GM19372 (cell line): Measurements from ENCODE around the gene AADACL3.

Experiments used
- ATAC-seq: cut with Tn5 transposase; IDR thresholded peaks from one replicate; pipeline ENCODE4 v1.9.1; 2021; ENCODE audit warnings: mild to moderate bottlenecking, low read depth, moderate library complexity; ENCODE audit not compliant: unreplicated experiment

Gene AADACL3

GRCh38 chr1:12762766-12763165 lies 46.9 kb downstream of the AADACL3 start:
- ATAC-seq, result no peak

GRCh38 chr1:12763479-12763878 lies 47.6 kb downstream of the AADACL3 start:
- no peak for ATAC-seq

DNA sequence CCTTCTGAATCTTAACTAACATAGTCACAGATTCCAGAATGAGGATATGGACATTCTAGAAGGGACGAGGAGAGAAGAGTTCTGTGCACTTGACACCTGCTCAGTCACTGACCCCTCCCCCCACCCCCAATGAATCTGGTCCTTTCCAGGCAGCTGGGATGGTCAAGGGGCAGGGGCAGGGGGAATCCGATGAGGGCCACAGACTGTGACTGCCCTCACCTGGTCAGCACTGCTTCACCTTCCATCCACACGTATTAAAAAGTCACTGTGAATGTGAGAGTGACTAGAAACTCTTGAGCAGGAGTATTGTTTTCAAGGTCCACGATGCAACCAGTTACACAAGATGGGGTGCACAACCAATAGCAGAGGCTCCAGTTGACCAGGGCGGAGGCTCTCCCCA lies 48.1 kb downstream of the AADACL3 start:
- ATAC-seq, result no peak

DNA sequence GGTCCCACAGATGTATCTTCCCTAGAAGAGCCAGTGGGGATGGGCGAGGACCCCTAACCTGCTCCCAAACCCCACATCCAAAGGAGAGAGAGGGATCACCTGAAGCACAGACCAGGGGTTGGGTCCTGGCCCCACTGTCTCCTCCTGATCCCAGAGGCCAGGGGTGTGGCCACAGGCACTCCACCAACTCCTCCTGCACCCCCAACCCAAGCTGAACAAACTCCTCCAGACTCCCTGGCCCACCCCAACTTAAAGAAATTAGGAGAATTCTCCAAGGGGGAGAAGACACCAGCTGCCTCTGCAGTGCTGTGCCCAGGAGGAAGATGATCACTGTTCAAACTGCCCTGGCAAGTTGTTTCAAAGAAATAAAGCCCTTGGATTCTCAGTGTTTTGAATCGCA lies 53.1 kb downstream of the AADACL3 start:
- ATAC-seq, result no peak

DNA sequence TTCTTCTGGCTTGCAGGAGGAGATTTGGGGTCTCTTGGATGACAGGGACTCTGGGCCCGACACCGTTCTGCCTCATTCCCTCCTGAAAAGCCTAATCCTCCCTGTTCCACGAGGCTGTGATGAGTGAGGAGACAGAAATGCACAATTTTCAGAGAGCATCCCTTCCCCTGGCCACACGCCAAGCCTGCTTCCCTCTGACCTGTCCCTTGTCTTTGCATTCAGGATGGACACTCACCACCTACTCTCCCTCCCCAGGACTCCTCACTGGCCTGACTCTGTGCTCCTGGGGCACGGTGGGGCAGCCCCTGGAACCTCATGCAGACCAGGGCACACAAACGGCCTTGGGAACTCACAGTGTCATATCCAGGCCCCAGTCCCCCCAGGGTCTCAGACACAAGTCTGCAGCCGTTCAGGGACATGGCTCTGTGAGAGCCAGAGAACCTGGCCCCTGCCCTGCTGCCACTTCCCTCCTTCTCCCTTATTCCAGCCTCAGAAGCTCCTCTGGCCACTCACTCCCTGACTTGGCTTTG lies 54.1 kb downstream of the AADACL3 start:
- no peak for ATAC-seq

GRCh38 chr1:12770620-12771019 lies 54.7 kb downstream of the AADACL3 start:
- no peak for ATAC-seq

DNA sequence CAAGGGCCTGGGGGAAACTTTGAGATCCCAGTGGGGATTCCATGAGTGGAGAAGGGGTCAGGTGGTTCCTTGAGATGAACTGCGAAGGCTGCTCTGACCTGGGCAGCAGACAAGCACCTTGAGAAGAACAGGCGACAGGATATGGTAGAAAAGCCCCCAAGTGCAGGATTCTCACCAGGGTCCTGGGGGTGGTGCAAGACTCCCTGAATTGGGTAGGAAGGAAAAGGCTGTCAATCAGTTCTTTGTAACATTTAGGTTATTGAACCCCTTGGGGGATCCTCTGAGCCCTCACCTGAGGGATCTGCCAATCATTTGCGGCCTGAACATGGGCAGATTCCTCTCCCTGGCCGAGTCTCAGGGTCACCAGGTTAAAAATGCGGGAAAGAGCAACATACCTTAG lies 55.3 kb downstream of the AADACL3 start:
- ATAC-seq, result no peak

DNA sequence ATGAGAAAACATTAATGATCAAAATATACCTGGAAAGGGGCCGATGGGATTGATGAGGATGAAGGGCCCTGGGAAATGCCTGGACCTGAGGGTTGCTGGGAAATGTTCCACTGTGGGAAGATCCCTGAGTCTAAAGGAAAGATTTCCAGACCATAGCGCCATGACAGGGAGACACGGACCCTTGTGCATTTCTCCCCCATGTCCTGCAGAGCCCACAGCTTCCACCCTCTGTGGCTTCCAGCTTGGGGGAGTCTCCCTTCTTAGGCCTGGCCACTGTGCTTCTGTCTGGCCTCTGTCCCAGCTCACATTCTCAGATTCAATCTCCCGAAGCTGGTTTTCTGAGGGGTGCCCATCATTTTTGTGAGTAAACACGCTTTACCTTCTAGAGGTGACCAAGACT lies 56.6 kb downstream of the AADACL3 start:
- ATAC-seq, result no peak

DNA sequence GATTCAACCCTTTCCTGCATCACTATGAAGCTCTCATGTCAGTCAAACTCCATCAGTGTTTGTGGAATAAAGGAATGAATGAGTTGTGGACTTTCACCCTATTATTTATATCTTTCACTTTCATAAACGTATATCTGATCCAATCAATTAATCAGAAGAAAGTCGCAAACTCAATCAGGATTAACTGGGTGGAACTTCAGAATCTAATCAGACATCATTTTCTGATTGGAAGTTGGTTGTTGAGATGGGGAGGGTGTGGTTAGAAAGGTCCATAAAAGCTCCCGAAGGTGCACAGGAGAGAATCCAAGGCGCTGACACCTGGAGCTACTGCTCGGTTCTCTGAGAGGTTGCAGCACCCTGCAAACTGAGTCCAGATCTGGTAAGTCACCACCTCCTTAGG lies 57.5 kb downstream of the AADACL3 start, which contains the start of gene PRAMEF12:
PRAMEF12 (plus strand) TSS at position 301 of the 400 bp plus-strand sequence. CDS start 1,130 bp downstream, outside the sequence.
- no peak for ATAC-seq

DNA sequence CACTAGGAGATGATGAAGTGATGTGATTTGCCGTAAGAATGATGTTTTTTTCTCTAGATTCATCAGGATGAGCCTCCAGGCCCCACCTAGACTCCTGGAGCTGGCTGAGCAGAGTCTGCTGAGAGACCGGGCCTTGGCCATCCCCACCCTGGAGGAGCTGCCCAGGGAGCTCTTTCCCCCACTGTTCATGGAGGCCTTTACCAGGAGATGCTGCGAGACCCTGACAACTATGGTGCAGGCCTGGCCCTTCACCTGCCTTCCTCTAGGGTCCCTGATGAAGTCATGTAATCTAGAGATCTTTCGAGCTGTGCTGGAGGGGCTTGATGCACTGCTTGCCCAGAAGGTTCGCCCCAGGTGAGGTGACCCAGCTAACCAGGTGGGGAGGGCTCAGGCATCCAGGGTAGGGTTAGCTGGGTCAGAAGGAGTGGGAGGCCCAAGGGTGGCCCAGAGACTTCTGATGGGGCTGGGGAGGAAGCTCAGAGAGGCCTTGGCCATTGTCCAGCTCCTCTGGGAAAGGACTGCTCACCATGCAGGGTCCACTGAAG lies 59.0 kb downstream of the AADACL3 start:
- ATAC-seq, result no peak

DNA sequence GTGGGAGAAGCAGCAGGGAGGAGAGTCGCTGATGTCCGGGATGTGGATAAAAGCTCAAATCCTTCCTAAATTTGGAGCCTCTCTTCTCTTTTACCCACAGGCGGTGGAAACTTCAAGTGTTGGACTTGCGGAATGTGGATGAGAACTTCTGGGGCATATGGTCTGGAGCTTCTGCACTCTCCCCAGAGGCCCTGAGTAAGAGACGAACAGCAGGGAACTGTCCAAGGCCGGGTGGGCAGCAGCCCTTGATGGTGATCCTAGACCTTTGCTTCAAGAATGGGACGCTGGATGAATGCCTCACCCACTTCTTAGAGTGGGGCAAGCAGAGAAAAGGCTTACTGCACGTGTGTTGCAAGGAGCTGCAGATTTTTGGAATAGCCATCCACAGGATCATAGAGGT lies 59.5 kb downstream of the AADACL3 start:
- no peak for ATAC-seq

- ATAC-seq, result no peak
Measured at GRCh38 chr1:12776801-12777557, 61.1 kb downstream of the AADACL3 start.
